Astrocyte (in vitro differentiated cells and primary cell): ENCODE results near the gene NCAPG. TPM values are rescaled to one million over a fixed set of nuclear protein-coding genes. Genes with fewer than 3 reads are reported as not detected.

Experiments used
- DNase-seq: peaks from one replicate; pipeline ENCODE4 v3.0.0-alpha.2; 2010; ENCODE audit warnings: low read depth
- FAIRE-seq: peaks from 2 replicates; lab custom pipeline; 2011; peaks lifted over from hg19 to GRCh38; lab: Jason Lieb, UNC
- H2AFZ ChIP-seq: 2 replicates; pipeline ENCODE4 v1.6.0; 2012; ENCODE audit warnings: low read depth, low read length, inconsistent platforms
- H3K27ac ChIP-seq: 2 replicates; pipeline ENCODE4 v1.5.1; 2011; ENCODE audit warnings: low read depth, low read length, inconsistent platforms
- H3K27me3 ChIP-seq: 2 replicates; pipeline ENCODE4 v1.6.0; 2011; ENCODE audit warnings: low read length, inconsistent platforms; ENCODE audit not compliant: insufficient read depth
- H3K36me3 ChIP-seq: 2 replicates; pipeline ENCODE4 v1.5.1; 2011; ENCODE audit warnings: low read length, inconsistent platforms; ENCODE audit not compliant: insufficient read depth
- H3K4me1 ChIP-seq: 2 replicates; pipeline ENCODE4 v1.5.1; 2011; ENCODE audit warnings: low read length, inconsistent platforms; ENCODE audit not compliant: insufficient read depth
- H3K4me2 ChIP-seq: 2 replicates; pipeline ENCODE4 v1.6.0; 2012; ENCODE audit warnings: low read length, inconsistent platforms
- H3K4me3 ChIP-seq: 2 replicates; pipeline ENCODE4 v1.5.1; 2011; ENCODE audit warnings: low read depth, mild to moderate bottlenecking, low read length, inconsistent platforms; ENCODE audit not compliant: insufficient read depth
- H3K79me2 ChIP-seq: 2 replicates; pipeline ENCODE4 v1.6.0; 2012; ENCODE audit warnings: mild to moderate bottlenecking, low read length, inconsistent platforms; ENCODE audit not compliant: insufficient read depth
- H3K9ac ChIP-seq: 2 replicates; pipeline ENCODE4 v1.6.0; 2012; ENCODE audit warnings: mild to moderate bottlenecking, low read length, inconsistent platforms
- H3K9me3 ChIP-seq: 2 replicates; pipeline ENCODE4 v1.5.1; 2012; ENCODE audit warnings: low read depth, mild to moderate bottlenecking, low read length, inconsistent platforms; ENCODE audit not compliant: insufficient read depth
- H4K20me1 ChIP-seq: 2 replicates; pipeline ENCODE4 v1.6.0; 2012; ENCODE audit warnings: low read length, inconsistent platforms; ENCODE audit not compliant: insufficient read depth
- H3K27ac Mint-ChIP-seq: one replicate; pipeline ENCODE4 v1.8.0; 2021; ENCODE audit warnings: mild to moderate bottlenecking, mixed read lengths; ENCODE audit not compliant: unreplicated experiment
- H3K27me3 Mint-ChIP-seq: one replicate; pipeline ENCODE4 v1.8.0; 2021; ENCODE audit warnings: low read depth, mixed read lengths; ENCODE audit not compliant: unreplicated experiment
- H3K36me3 Mint-ChIP-seq: one replicate; pipeline ENCODE4 v1.8.0; 2021; ENCODE audit warnings: low read depth, mixed read lengths; ENCODE audit not compliant: unreplicated experiment
- H3K4me1 Mint-ChIP-seq: one replicate; pipeline ENCODE4 v1.8.0; 2021; ENCODE audit warnings: low read depth, mixed read lengths; ENCODE audit not compliant: unreplicated experiment
- H3K4me3 Mint-ChIP-seq: one replicate; pipeline ENCODE4 v1.8.0; 2021; ENCODE audit warnings: mild to moderate bottlenecking, moderate library complexity, mixed read lengths; ENCODE audit not compliant: unreplicated experiment
- H3K9me3 Mint-ChIP-seq: one replicate; pipeline ENCODE4 v1.8.0; 2021; ENCODE audit warnings: mild to moderate bottlenecking, mixed read lengths; ENCODE audit not compliant: unreplicated experiment
- CTCF ChIP-seq: IDR thresholded peaks from 2 replicates; pipeline ENCODE4 v1.5.1; 2011; ENCODE audit warnings: low read depth, mild to moderate bottlenecking, inconsistent platforms, low read length, moderate library complexity; ENCODE audit not compliant: insufficient read depth
- EZH2 ChIP-seq: IDR thresholded peaks from 2 replicates; pipeline ENCODE4 v1.6.1; 2012; ENCODE audit warnings: mild to moderate bottlenecking, low read length, inconsistent platforms; ENCODE audit not compliant: insufficient read depth
- total RNA-seq: library from RNA; stranded (reverse); gene quantifications from 2 replicates; pipeline ENCODE4 v1.2.1, GENCODE V29; 2021

The NCAPG gene
- total RNA-seq, 1 donor from 2014 or later: 4.7 TPM

DNA sequence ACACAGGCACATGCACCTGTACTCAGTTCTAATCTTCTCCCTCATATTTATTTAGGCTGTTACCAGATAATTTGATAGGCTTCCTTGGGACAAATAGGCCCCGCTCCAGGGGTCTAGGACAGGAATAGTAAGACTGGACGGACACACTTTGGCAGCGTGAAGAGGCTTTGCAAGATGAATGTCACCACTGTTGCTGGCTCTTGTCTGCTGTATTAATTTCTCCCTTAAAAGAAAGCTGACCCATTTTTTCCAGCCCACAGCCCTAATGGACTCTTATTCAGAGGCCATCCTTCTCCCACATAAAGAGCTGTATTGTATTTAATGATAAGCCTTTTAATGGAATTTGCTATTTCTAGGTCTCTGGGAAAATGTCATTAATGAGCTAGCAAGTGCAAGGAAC, 47.4 kb upstream of the NCAPG start:
- H3K27me3 Mint-ChIP-seq: no peaks in the 10 kb centered on the region
- FAIRE-seq: no peak

DNA sequence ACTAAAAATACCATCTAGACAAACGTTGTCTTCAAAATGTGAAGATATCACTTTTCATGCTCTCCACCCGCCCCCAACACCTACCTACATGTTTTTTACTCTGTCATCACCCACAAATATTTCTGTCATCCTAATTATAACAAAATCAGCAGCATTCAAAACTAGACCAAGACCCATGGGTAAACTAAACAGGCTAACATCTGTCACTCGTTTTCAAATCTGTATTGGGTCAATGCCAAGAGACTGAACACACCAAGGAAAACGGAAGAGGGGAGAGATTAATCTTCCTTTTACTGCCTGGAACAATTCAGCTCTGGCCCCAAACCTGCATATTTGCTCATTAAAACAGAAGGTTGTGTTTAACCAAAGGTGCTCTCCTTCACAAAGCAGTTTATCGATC, 46.8 kb upstream of the NCAPG start:
- DNase-seq: no peak
- no peaks in the 10 kb centered on the region for H3K9me3 ChIP-seq
- Mint-ChIP-seq H3K9me3 (peaks cover 10% of the 10 kb centered on the region), H3K4me3 (no peak overlapping the region), H3K4me1 (no peaks in the 10 kb centered on the region), H3K27me3 (no peaks in the 10 kb centered on the region), H3K27ac (no peak overlapping the region), H3K36me3 (no peaks in the 10 kb centered on the region)
- no peak overlapping the region for H3K27ac ChIP-seq
- no peaks in the 10 kb centered on the region for H3K79me2 ChIP-seq
- H3K27me3 ChIP-seq: peaks cover 2% of the 10 kb centered on the region
- TF ChIP-seq EZH2 (no peak), CTCF (no peak)
- no peaks in the 10 kb centered on the region for H3K36me3 ChIP-seq
- no peak overlapping the region for H3K4me2 ChIP-seq
- H2AFZ ChIP-seq: no peak overlapping the region
- no peaks in the 10 kb centered on the region for H3K4me1 ChIP-seq
- no peak overlapping the region for H3K9ac ChIP-seq
- no peaks in the 10 kb centered on the region for H4K20me1 ChIP-seq
- no peak overlapping the region for H3K4me3 ChIP-seq
- no peak for FAIRE-seq

More for the DNA sequence above, 47.4 kb upstream of the NCAPG start:
- H3K4me1 ChIP-seq: no peaks in the 10 kb centered on the region
- H3K9me3 ChIP-seq: no peaks in the 10 kb centered on the region
- no peak overlapping the region for H3K9ac ChIP-seq
- H3K4me1 Mint-ChIP-seq: no peaks in the 10 kb centered on the region
- DNase-seq: no peak
- no peaks in the 10 kb centered on the region for H3K36me3 ChIP-seq
- H3K4me3 ChIP-seq: no peak overlapping the region
- H3K79me2 ChIP-seq: no peaks in the 10 kb centered on the region
- H3K27me3 ChIP-seq: peaks cover 2% of the 10 kb centered on the region
- no peak overlapping the region for H3K4me3 Mint-ChIP-seq
- no peak overlapping the region for H3K27ac Mint-ChIP-seq
- no peaks in the 10 kb centered on the region for H4K20me1 ChIP-seq
- no peak overlapping the region for H3K4me2 ChIP-seq
- H2AFZ ChIP-seq: no peak overlapping the region
- TF ChIP-seq CTCF (no peak), EZH2 (no peak)
- no peak overlapping the region for H3K27ac ChIP-seq
- H3K36me3 Mint-ChIP-seq: no peaks in the 10 kb centered on the region
- H3K9me3 Mint-ChIP-seq: peaks cover 10% of the 10 kb centered on the region

GRCh38 chr4:17765514-17766286, 45.1 kb upstream of the NCAPG start:
- no peaks in the 10 kb centered on the region for H4K20me1 ChIP-seq
- H2AFZ ChIP-seq: no peak overlapping the region
- no peak for DNase-seq
- H3K27me3 ChIP-seq: peaks cover 2% of the 10 kb centered on the region
- H3K27ac ChIP-seq: no peak overlapping the region
- H3K4me3 ChIP-seq: no peak overlapping the region
- Mint-ChIP-seq H3K9me3 (peaks cover 10% of the 10 kb centered on the region), H3K4me3 (no peak overlapping the region), H3K27me3 (no peaks in the 10 kb centered on the region), H3K27ac (no peak overlapping the region), H3K36me3 (no peaks in the 10 kb centered on the region), H3K4me1 (peaks cover 2% of the 10 kb centered on the region)
- H3K9me3 ChIP-seq: no peaks in the 10 kb centered on the region
- no peaks in the 10 kb centered on the region for H3K36me3 ChIP-seq
- no peaks in the 10 kb centered on the region for H3K79me2 ChIP-seq
- H3K4me2 ChIP-seq: no peak overlapping the region
- TF ChIP-seq CTCF: no peak
- no peak for FAIRE-seq
- H3K9ac ChIP-seq: no peak overlapping the region
- H3K4me1 ChIP-seq: no peaks in the 10 kb centered on the region
